GM19351 (cell line): ENCODE data around the gene GIMAP4.
"Not testable (repeated sequence)": the region's sequence is repeated elsewhere in the genome, so short reads cannot be mapped to it uniquely, and the experiment has no call there.

Experiments used
- ATAC-seq: cut with Tn5 transposase; IDR thresholded peaks from one replicate; pipeline ENCODE4 v1.9.1; 2021; ENCODE audit warnings: mild to moderate bottlenecking, moderate library complexity; ENCODE audit not compliant: unreplicated experiment

Gene GIMAP4

DNA sequence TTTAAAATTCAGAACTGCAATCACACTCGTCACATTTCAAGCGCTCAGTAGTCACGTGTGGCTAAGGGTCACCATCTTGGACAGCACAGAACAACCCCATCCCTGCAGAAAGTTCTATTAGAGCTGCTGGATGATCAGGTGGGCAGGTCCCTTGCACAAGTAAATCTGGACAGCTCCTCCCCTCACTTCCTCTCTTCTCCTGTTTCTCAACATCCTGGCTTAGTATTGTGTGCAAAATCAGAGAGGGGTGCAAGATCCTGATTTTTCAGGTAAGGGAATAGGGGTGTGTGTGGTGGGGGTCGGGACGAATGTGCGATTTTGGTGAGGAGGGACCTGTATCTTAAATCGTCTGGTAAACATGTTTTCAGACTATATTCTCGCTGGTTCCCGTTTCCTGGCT lies at the start of gene GIMAP4:
GIMAP4 (plus strand) TSS at position 222 of the 400 bp plus-strand sequence. CDS start 2,512 bp downstream, outside the sequence.
- ATAC-seq, result no peak

GRCh38 chr7:150519310-150519709 lies 47.9 kb upstream of the GIMAP4 start:
- ATAC-seq, result no peak

GRCh38 chr7:150520145-150520544 lies 47.0 kb upstream of the GIMAP4 start:
- no peak for ATAC-seq

- ATAC-seq, result not testable (repeated sequence)
These were observed 44.3 kb upstream of the GIMAP4 start for GRCh38 chr7:150522931-150523330.

GRCh38 chr7:150524018-150524417 lies 43.2 kb upstream of the GIMAP4 start:
- ATAC-seq, result no peak

DNA sequence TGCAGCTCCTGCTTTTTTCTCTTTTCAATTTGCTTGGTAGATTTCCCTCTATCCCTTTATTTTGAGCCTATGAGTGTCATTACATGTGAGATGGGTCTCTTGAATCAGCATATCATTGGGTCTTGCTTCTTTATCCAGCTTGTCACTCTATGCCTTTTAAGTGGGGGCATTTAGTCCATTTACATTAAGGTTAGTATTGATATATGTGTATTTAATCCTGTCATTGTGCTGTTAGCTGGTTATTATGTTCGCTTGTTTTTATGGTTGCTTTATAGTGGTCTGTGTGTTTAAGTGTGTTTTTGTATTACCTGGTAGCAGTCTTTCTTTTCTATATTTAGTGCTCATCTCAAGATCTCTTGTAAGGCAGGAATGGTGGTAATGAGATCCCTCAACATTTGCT lies 35.5 kb upstream of the GIMAP4 start:
- no peak for ATAC-seq

- no peak for ATAC-seq
These were observed 28.9 kb upstream of the GIMAP4 start for GRCh38 chr7:150538259-150538658.

DNA sequence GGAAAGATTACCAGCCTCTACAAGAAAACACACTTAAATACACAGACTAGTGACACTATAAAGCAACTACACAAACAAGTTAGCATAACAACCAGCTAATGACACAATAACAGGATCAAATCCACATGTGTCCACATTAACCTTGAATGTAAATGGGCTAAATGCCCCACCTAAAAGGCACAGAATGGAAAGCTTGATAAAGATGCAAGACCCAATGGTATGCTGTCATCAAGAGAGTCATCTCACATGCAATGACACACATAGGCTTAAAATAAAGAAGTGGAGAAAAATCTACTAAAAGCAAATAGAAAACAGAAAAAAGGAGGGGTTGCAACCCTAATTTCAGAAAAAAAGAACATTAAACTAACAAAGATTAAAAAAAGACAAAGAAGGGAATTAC lies 14.0 kb upstream of the GIMAP4 start:
- ATAC-seq, result no peak

DNA sequence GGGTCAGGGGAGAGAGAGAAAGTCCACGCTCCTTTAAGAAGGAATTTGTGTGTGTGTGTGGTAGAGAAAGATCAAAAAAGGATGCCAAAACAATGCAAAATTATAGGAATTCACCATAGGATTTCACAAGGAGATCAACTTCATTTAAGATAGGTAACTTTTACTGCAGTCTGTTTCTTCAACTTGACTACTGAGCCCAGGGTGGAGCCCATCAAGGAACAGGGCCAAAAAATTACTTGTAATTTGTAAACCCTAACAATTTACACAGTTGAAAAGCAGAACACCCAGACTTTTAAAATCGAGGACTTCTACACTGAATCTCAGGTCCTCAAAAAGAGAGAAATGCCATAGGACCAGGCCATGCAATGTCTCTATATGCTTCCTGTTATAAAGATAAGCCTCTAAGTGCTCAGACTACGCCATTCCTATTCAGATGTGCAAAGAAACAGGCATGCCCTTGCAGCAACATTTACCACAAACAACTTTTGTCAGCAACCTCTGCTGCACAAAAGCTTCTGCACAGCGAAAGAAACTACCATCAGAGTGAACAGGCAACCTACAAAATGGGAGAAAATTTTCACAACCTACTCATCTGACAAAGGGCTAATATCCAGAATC lies 10.6 kb upstream of the GIMAP4 start:
- no peak for ATAC-seq

DNA sequence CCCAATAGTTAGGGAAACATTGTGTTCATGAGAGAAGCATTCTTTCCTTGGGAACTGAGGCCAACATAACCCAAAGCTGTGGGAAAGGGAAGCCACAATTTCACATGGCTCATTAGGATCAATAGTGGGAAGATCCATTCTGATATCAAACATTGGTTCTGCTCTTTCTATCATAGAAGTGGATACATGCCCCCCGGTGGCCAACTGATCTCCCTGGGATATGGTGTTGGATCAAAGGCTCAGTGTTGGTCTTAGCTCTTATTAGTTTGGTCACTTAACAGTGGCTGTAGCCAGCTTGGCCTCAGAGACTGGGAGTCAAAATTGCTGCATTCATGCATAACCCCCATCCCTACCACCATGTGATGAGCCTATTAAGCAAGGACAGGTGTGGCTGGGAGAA lies 6.7 kb upstream of the GIMAP4 start:
- no peak for ATAC-seq

DNA sequence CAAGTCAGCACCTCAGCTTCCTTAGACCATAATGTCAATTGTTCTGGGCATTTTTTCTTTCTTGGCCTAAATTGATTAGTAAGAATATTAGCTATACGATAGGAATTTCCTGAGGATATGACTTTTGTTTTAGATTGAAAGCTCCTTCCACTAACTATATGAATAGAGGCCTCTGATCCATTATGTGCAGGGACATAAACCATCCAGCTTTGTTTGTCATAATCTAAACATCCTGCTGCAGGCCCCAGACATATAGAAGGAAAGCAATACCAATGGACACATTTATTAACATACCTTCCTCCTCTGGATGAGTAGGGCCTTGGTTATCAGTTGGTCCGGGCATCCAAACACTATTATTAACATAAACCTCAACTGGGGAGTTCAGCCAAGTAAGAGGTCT lies 4.3 kb upstream of the GIMAP4 start:
- no peak for ATAC-seq

GRCh38 chr7:150564006-150564405 lies 3.2 kb upstream of the GIMAP4 start:
- ATAC-seq, result no peak

GRCh38 chr7:150564566-150564965 lies 2.6 kb upstream of the GIMAP4 start:
- ATAC-seq, result no peak

- ATAC-seq, result no peak
These were observed 2.0 kb upstream of the GIMAP4 start for GRCh38 chr7:150565239-150565638.

DNA sequence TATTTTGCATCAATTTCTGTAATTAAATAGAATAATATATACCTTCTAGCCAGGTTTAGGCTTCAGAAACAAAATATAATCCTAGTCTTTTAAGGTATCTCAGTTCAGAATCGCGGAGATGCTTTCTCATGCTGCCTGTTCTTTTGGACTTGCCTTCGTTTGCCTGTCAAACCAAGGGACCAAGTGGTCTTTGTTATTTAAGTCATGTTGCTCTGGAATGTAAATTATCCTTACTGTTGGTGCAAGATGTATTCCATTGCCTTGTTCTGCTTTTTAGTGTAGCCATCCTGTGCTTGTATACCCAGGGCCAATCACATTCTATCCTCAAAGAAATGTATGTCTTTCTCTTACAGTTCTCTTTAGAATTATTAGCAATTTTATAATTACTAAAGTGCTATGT lies 1.1 kb upstream of the GIMAP4 start:
- no peak for ATAC-seq

DNA sequence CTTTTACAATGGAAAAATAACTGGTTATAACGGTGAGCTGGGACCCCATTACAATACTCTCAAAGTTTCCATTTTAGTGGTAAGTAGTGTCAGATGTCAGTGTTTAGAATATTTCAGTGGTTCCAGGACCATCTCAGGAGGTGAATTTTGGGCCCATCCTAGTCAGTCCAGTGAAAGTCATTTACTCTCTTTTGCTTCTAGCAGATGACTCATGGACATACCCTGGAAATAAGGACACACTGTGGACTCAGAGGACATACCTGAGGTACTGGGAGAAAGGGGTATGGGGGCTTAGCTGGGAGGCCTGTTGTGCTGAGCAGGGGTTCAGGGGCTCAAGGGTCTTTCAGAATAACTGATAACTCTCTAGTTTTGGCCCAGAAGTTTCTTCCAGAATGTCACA lies 618 bp upstream of the GIMAP4 start:
- no peak for ATAC-seq

- no peak for ATAC-seq
These were observed 696 bp downstream of the GIMAP4 start for GRCh38 chr7:150567871-150568301.

- ATAC-seq, result no peak
These were observed 1.5 kb downstream of the GIMAP4 start for GRCh38 chr7:150568714-150569113.

DNA sequence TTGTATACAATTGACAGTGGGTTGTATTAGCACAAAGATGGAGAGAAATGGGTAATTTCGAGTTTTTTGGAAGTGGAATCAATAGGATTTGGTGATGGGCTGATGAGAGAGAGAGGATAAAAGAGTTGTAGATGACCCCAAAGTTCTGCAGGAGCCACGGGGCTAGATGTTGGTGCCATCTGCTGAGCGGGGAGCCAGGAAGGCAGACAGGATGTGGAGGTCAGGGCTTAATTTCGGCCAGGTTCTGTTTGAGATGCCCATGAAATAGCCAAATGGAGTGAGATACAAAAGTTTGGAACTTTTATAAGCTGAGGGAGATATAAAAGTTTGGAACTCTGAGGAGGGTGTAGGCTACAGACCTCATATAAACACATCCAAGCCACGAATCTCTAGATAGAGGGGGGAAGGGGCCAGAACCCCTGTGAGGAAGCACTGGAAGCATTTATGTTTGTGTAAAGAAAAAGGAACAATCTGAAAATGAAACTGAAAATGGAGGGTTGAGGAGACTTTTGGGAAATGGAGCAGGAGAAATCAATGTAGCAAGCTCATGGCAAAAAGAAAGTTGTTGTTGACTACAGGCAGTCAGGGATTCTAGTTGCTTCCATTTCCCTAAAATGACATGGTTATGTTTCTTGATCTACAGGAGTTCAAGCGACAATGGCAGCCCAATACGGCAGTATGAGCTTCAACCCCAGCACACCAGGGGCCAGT lies 2.2 kb downstream of the GIMAP4 start:
- no peak for ATAC-seq

- ATAC-seq, result no peak
These were observed 3.6 kb downstream of the GIMAP4 start for GRCh38 chr7:150570556-150571465.

GRCh38 chr7:150572496-150572895 lies 5.3 kb downstream of the GIMAP4 start:
- ATAC-seq, result no peak
